ENCODE data around the gene SNRPB2. TPM values are rescaled to one million over a fixed set of nuclear protein-coding genes. Genes with fewer than 3 reads are reported as not detected.

The SNRPB2 gene
- total RNA-seq (2021; ENCODE audit: unreplicated experiment) (78.4 TPM), Bru-seq, nascent RNA (percentile 94 among the genes with signal in this experiment), BruChase-seq, experiment 1, labeled RNA remaining after a 6-hour chase (percentile 96 among the genes with signal in this experiment), BruChase-seq, experiment 2, labeled RNA remaining after a 2-hour chase (percentile 89 among the genes with signal in this experiment)
- polyA plus RNA-seq (2012): 29.0 and 37.5 TPM in 2 replicates
- long read RNA-seq, transcript SNRPB2-202 (7 exons, 1,588 nt): major isoform, 19 of 64 reads
- long read RNA-seq, transcript SNRPB2-201 (7 exons, 2,452 nt): minor isoform, 17 of 64 reads
- long read RNA-seq, partial matches to known transcripts: 20 of 64 reads
- long read RNA-seq, other reads (novel, unspliced or antisense): 8 of 64 reads

DNA sequence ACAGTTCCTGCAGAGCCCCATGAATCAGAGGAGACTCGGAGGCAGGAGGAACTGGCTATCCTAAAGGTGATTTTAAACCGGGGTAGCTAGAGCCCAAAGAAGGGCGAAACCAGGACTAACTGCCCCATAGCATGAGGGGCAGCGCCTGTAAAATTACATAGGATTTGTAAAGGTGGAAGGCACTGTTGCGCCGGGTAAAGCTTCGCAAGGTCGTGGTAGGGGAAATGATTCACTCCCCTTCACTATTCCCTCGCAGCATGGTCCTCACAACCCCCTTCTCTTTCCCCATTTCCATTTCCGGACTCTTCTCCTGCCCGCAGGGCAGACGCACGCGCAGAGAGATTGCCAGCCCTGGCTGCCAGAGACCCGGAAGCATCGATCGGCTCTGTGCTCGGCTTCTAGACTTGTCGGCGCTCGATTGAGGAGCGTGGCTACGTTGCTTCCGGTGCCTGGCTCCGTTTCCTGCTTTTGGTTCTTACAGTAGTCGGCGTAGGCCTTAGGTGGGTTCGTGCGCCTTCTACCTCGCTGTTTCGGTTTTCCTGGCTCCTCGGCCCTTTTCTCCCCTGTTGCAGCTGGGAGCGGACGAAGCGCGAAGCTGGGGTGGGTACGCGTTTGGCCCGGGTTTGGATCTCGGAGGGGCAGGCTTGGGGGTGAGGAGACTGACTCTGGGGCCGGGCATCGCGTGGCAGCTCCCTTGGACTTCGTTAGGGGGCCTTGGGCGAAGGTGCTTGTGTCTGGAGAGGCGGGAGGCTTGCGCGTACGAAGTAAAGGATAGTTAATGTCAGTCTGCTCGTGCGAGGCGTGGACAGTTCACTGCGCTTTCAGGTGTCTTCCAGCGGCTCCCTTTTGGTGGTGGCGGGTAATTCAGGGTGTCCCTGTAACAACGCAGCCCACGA lies at the start of gene SNRPB2:
TSS of gene SNRPB2 (plus strand) at position 462 of the 896 bp plus-strand sequence. CDS start 1,677 bp downstream, outside the sequence.
- Histone ChIP-seq H3K4me2 (ENCODE audit: low read length) (peak within 1 kb of the TSS; percentile 85), H3K9me2 (ENCODE audit: insufficient read depth) (no peaks in the 10 kb centered on the region), H3K4me3 (replicated peaks in 1 of 2; ENCODE audit: low read depth in 1 of 2, low read length in 2 of 2) (peak within 1 kb of the TSS; percentile 94 to 96), H2AFZ (ENCODE audit: low read depth, low read length, poor library complexity, severe bottlenecking) (peak within 1 kb of the TSS; percentile 71), H3K36me3 (ENCODE audit: control insufficient read depth in 1 of 2, insufficient read depth in 2 of 2, low read length in 2 of 2) (peaks cover 19 to 20% of the 10 kb centered on the region in 2 experiments), H3K9ac (ENCODE audit: low read length) (peak within 1 kb of the TSS; percentile 95), H4K20me1 (ENCODE audit: insufficient read depth) (no peaks in the 10 kb centered on the region), H3K79me2 (ENCODE audit: insufficient read depth, low read length) (peaks cover 51% of the 10 kb centered on the region), H3K27me3 (ENCODE audit: insufficient read depth, low read length) (no peaks in the 10 kb centered on the region), H3K4me1 (ENCODE audit: control insufficient read depth in 1 of 2, insufficient read depth in 2 of 2, low read length in 2 of 2) (peaks cover 8 to 15% of the 10 kb centered on the region in 2 experiments; a peak in 3 of 4 replicates), H3K9me3 (ENCODE audit: control insufficient read depth in 1 of 2, insufficient read depth in 1 of 2, low read depth in 1 of 2, low read length in 2 of 2) (no peaks in the 10 kb centered on the region), H3K27ac (ENCODE audit: low read depth, low read length) (peak within 1 kb of the TSS; percentile 61)
- peak; percentile 87 for DNase-seq (ENCODE audit: low read depth, low spot score)
- RAD21 ChIA-PET (ENCODE audit: low non-redundant PET in 1 of 2, low total read pairs in 2 of 2, uncharacterized antibody in 2 of 2, unreplicated experiment in 2 of 2): no interaction called here
- CTCF ChIA-PET: interaction anchor here (1.3 kb wide), 1 partner anchor 17 kb away, joined by 3 read pairs; no protein-coding TSS in a partner anchor
- TSS peak; percentile 71 for BruUV-seq (replicated peaks)
- ATAC-seq: peak; percentile 95
- POLR2A ChIA-PET: interaction anchor here (1.5 kb wide), 1 partner anchor 18 kb away, joined by 3 read pairs; no protein-coding TSS in a partner anchor
- intact Hi-C loops (cut with micrococcal nuclease): loop anchor here (2.0 kb wide), 1 partner anchor 157 kb away; the partner anchor contains the start of gene KIF16B
- TF ChIP-seq CBX3 (IDR thresholded peaks at IDR 0.05; ENCODE audit: low read depth) (0 out of 2 replicates have a peak, but pooled peaks have one; percentile 85), ELF1 (IDR thresholded peaks at IDR 0.05; ENCODE audit: borderline replicate concordance, low read depth) (peak; percentile 99), ZNF274 (IDR thresholded peaks at IDR 0.05; ENCODE audit: low read depth, low read length) (no peak), SIN3A (IDR thresholded peaks at IDR 0.05; ENCODE audit: low read depth) (0 out of 2 replicates have a peak, but pooled peaks have one; percentile 50), SP1 (IDR thresholded peaks at IDR 0.05; ENCODE audit: low read depth) (peak; percentile 51), EZH2phosphoT487 (IDR thresholded peaks at IDR 0.05; ENCODE audit: borderline replicate concordance) (no peak), POLR2A (IDR thresholded peaks at IDR 0.05; ENCODE audit: borderline replicate concordance, extremely low read depth, insufficient read depth, insufficient read length) (peak; percentile 71), TCF7L2 (IDR thresholded peaks at IDR 0.05; ENCODE audit: borderline replicate concordance, extremely low read depth, insufficient read depth, insufficient read length) (peak; percentile 22), POLR2AphosphoS5 (IDR thresholded peaks at IDR 0.05; ENCODE audit: low read depth, low read length) (peak; percentile 88), ZFX (IDR thresholded peaks at IDR 0.05) (peak; percentile 98), EZH2 (IDR thresholded peaks at IDR 0.05) (no peak), JUND (IDR thresholded peaks at IDR 0.05) (no peak), RAD21 (IDR thresholded peaks at IDR 0.05; ENCODE audit: low read depth) (no peak), YY1 (IDR thresholded peaks at IDR 0.05; ENCODE audit: extremely low read depth, insufficient replicate concordance, low read depth, low read length) (peak; percentile 83), SRF (IDR thresholded peaks at IDR 0.05; ENCODE audit: low read depth) (peak; percentile 98)
- TF ChIP-seq, protein P1, sequence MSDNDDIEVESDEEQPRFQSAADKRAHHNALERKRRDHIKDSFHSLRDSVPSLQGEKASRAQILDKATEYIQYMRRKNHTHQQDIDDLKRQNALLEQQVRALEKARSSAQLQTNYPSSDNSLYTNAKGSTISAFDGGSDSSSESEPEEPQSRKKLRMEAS (IDR thresholded peaks at IDR 0.05): peak; percentile 71
- TF ChIP-seq, protein P2, sequence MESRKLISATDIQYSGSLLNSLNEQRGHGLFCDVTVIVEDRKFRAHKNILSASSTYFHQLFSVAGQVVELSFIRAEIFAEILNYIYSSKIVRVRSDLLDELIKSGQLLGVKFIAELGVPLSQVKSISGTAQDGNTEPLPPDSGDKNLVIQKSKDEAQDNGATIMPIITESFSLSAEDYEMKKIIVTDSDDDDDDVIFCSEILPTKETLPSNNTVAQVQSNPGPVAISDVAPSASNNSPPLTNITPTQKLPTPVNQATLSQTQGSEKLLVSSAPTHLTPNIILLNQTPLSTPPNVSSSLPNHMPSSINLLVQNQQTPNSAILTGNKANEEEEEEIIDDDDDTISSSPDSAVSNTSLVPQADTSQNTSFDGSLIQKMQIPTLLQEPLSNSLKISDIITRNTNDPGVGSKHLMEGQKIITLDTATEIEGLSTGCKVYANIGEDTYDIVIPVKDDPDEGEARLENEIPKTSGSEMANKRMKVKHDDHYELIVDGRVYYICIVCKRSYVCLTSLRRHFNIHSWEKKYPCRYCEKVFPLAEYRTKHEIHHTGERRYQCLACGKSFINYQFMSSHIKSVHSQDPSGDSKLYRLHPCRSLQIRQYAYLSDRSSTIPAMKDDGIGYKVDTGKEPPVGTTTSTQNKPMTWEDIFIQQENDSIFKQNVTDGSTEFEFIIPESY (IDR thresholded peaks at IDR 0.05; ENCODE audit: extremely low read depth, insufficient replicate concordance, low read length): peak; percentile 50
- TF ChIP-seq, protein P3, sequence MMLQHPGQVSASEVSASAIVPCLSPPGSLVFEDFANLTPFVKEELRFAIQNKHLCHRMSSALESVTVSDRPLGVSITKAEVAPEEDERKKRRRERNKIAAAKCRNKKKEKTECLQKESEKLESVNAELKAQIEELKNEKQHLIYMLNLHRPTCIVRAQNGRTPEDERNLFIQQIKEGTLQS (IDR thresholded peaks at IDR 0.05): no peak
